Stimulated activated CD8-positive, alpha-beta memory T cell treated with anti-CD3 and anti-CD28 coated beads, Interleukin-2, amount 100 ng/mL, for 48 hours (primary cell): ENCODE results near the gene PGLYRP4.

Experiments
- DNase-seq, 2 donors: peaks; one replicate each; pipeline ENCODE4 v3.0.0-alpha.2; 2020; ENCODE audit warnings: low read depth in 2 of 2

PGLYRP4 gene

GRCh38 chr1:153348511-153349362, at the start of gene PGLYRP4:
PGLYRP4 (minus strand) TSS chr1:153348841; CDS start chr1:153347932, 909 bp downstream.
- DNase-seq, result no peak

- DNase-seq, result no peak
These were observed 49.4 kb upstream of the PGLYRP4 start for GRCh38 chr1:153397924-153398651.

- no peak for DNase-seq
These were observed 48.6 kb upstream of the PGLYRP4 start for GRCh38 chr1:153397051-153397923.

- no peak for DNase-seq
These were observed 47.8 kb upstream of the PGLYRP4 start for GRCh38 chr1:153396461-153396860.

- DNase-seq, result no peak
These were observed 47.1 kb upstream of the PGLYRP4 start for GRCh38 chr1:153395776-153396175.

- no peak for DNase-seq
These were observed 46.6 kb upstream of the PGLYRP4 start for GRCh38 chr1:153395136-153395685.

- DNase-seq, result no peak
These were observed 45.8 kb upstream of the PGLYRP4 start for GRCh38 chr1:153394391-153394790.

GRCh38 chr1:153393926-153394325, 45.3 kb upstream of the PGLYRP4 start:
- DNase-seq, result no peak

- no peak for DNase-seq
These were observed 44.2 kb upstream of the PGLYRP4 start for GRCh38 chr1:153392822-153393221.

GRCh38 chr1:153392258-153392657, 43.6 kb upstream of the PGLYRP4 start:
- no peak for DNase-seq

GRCh38 chr1:153390938-153391710, 42.5 kb upstream of the PGLYRP4 start, which contains the start of gene S100A8:
S100A8 (minus strand) TSS chr1:153391073; CDS start chr1:153390535, 538 bp downstream.
- DNase-seq, result no peak

- DNase-seq, result no peak
These were observed 41.6 kb upstream of the PGLYRP4 start for GRCh38 chr1:153389973-153390879.

GRCh38 chr1:153389401-153389800, 40.8 kb upstream of the PGLYRP4 start:
- DNase-seq, result no peak

- no peak for DNase-seq
These were observed 39.1 kb upstream of the PGLYRP4 start for GRCh38 chr1:153387785-153388184.

GRCh38 chr1:153387001-153387400, 38.4 kb upstream of the PGLYRP4 start:
- no peak for DNase-seq

- DNase-seq, result no peak
These were observed 37.9 kb upstream of the PGLYRP4 start for GRCh38 chr1:153386500-153386901.

- DNase-seq, result no peak
These were observed 36.4 kb upstream of the PGLYRP4 start for GRCh38 chr1:153384958-153385580.

- DNase-seq, result no peak
These were observed 32.1 kb upstream of the PGLYRP4 start for GRCh38 chr1:153380711-153381110.

- DNase-seq, result no peak
These were observed 30.9 kb upstream of the PGLYRP4 start for GRCh38 chr1:153379591-153379990.
